Ishikawa (cell line): ENCODE measurements around the gene CMSS1.

Experiments
- CEBPB ChIP-seq: IDR thresholded peaks from 2 replicates; pipeline ENCODE4 v1.6.1; 2012
- MAX ChIP-seq: IDR thresholded peaks from 2 replicates; pipeline ENCODE4 v1.6.1; 2012
- USF1 ChIP-seq: IDR thresholded peaks from 2 replicates; pipeline ENCODE4 v1.6.1; 2012

GRCh38 chr3:100081311-100081710 lies 263.6 kb downstream of the CMSS1 start:
- TF ChIP-seq CEBPB (no peak), USF1 (no peak), MAX (no peak)
